ENCODE data around the gene FUT6.

The FUT6 gene

GRCh38 chr19:5828661-5829566 is 10.6 kb downstream of the FUT6 start:
- DNase-seq (ENCODE audit: low read depth in 1 of 2, low spot score in 1 of 2) = no peak

GRCh38 chr19:5827891-5828660 is 11.4 kb downstream of the FUT6 start:
- peak; percentile 71 to 98 for DNase-seq (ENCODE audit: low read depth in 1 of 2, low spot score in 1 of 2)

- no peak for DNase-seq (ENCODE audit: low read depth in 1 of 2, low spot score in 1 of 2)
These were observed 12.1 kb downstream of the FUT6 start for GRCh38 chr19:5827342-5827890.

GRCh38 chr19:5826531-5827341 is 12.8 kb downstream of the FUT6 start:
- no peak for DNase-seq (ENCODE audit: low read depth in 1 of 2, low spot score in 1 of 2)

- no peak for DNase-seq (ENCODE audit: low read depth in 1 of 2, low spot score in 1 of 2)
These were observed 14.3 kb downstream of the FUT6 start for GRCh38 chr19:5825178-5825577.

GRCh38 chr19:5824751-5825150 is 14.8 kb downstream of the FUT6 start:
- no peak for DNase-seq (ENCODE audit: low read depth in 1 of 2, low spot score in 1 of 2)

GRCh38 chr19:5823579-5824281 is 15.8 kb downstream of the FUT6 start:
- DNase-seq (ENCODE audit: low read depth in 1 of 2, low spot score in 1 of 2) = no peak

GRCh38 chr19:5822181-5822844 is 17.2 kb downstream of the FUT6 start:
- DNase-seq (ENCODE audit: low read depth in 1 of 2, low spot score in 1 of 2) = no peak

GRCh38 chr19:5821521-5822180 is 17.9 kb downstream of the FUT6 start:
- no peak for DNase-seq (ENCODE audit: low read depth in 1 of 2, low spot score in 1 of 2)

- no peak for DNase-seq (ENCODE audit: low read depth in 1 of 2, low spot score in 1 of 2)
These were observed 18.7 kb downstream of the FUT6 start for GRCh38 chr19:5820785-5821184.

- no peak for DNase-seq (ENCODE audit: low read depth in 1 of 2, low spot score in 1 of 2)
These were observed 20.9 kb downstream of the FUT6 start for GRCh38 chr19:5818594-5818993.

- DNase-seq (ENCODE audit: low read depth in 1 of 2, low spot score in 1 of 2) = no peak
These were observed 22.3 kb downstream of the FUT6 start for GRCh38 chr19:5817218-5817617.

GRCh38 chr19:5814852-5815246 is 24.7 kb downstream of the FUT6 start:
- DNase-seq (ENCODE audit: low read depth in 1 of 2, low spot score in 1 of 2) = no peak

GRCh38 chr19:5814123-5814851 is 25.2 kb downstream of the FUT6 start:
- DNase-seq (ENCODE audit: low read depth in 1 of 2, low spot score in 1 of 2) = no peak

GRCh38 chr19:5811117-5811516 is 28.4 kb downstream of the FUT6 start:
- DNase-seq (ENCODE audit: low read depth in 1 of 2, low spot score in 1 of 2) = no peak

GRCh38 chr19:5809469-5809868 is 30.0 kb downstream of the FUT6 start:
- no peak for DNase-seq (ENCODE audit: low read depth in 1 of 2, low spot score in 1 of 2)

- DNase-seq (ENCODE audit: low read depth in 1 of 2, low spot score in 1 of 2) = no peak
These were observed 30.4 kb downstream of the FUT6 start for GRCh38 chr19:5809053-5809452.

- no peak for DNase-seq (ENCODE audit: low read depth in 1 of 2, low spot score in 1 of 2)
These were observed 31.2 kb downstream of the FUT6 start for GRCh38 chr19:5808120-5808816.
